Measurements from ENCODE around the gene ZNF593OS. TPM values are rescaled to one million over a fixed set of nuclear protein-coding genes. Genes with fewer than 3 reads are reported as not detected.

Gene ZNF593OS
- total RNA-seq, 1 experiment from 2014 or later: not detected

DNA sequence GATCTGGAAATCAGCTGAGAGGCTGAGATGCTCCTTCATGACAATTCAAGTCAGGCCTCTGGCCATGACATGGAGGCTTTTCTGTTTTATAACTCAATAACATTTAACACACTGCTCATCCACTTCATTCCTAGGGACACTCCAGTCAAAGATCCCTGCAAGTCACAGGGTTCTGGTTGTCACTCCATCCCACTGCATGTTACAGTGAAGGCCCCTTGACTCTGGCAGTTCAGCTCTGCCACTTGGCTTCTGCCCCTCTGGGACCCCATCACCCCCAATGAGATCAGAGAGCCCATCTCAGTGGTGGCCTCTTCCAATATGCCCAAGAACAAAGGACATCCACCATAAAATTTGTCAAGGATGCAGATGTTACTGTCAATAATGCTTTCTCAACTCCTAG, 22.7 kb downstream of the ZNF593OS start:
- TF ChIP-seq TCF7L2 (IDR thresholded peaks at IDR 0.05; ENCODE audit: borderline replicate concordance, extremely low read depth, insufficient read depth, insufficient read length) (no peak), EZH2 (IDR thresholded peaks at IDR 0.05) (no peak), ELF1 (IDR thresholded peaks at IDR 0.05; ENCODE audit: borderline replicate concordance, low read depth) (no peak), YY1 (IDR thresholded peaks at IDR 0.05; ENCODE audit: extremely low read depth, insufficient replicate concordance, low read depth, low read length) (no peak), EGR1 (IDR thresholded peaks at IDR 0.05; ENCODE audit: low read depth) (no peak), POLR2AphosphoS5 (IDR thresholded peaks at IDR 0.05; ENCODE audit: low read depth, low read length) (no peak), ZFX (IDR thresholded peaks at IDR 0.05) (no peak), EZH2phosphoT487 (IDR thresholded peaks at IDR 0.05; ENCODE audit: borderline replicate concordance) (no peak), CEBPB (IDR thresholded peaks at IDR 0.05; ENCODE audit: low read depth) (no peak)
- TF ChIP-seq, protein P1, sequence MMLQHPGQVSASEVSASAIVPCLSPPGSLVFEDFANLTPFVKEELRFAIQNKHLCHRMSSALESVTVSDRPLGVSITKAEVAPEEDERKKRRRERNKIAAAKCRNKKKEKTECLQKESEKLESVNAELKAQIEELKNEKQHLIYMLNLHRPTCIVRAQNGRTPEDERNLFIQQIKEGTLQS (IDR thresholded peaks at IDR 0.05): no peak
- TF ChIP-seq, protein P2, sequence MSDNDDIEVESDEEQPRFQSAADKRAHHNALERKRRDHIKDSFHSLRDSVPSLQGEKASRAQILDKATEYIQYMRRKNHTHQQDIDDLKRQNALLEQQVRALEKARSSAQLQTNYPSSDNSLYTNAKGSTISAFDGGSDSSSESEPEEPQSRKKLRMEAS (IDR thresholded peaks at IDR 0.05): no peak
- no peak for ATAC-seq
- Histone ChIP-seq H2AFZ (ENCODE audit: low read depth, low read length, poor library complexity, severe bottlenecking) (no peak overlapping the region), H3K4me2 (ENCODE audit: low read length) (no peak overlapping the region), H3K4me3 (replicated peaks in 1 of 2; ENCODE audit: low read depth in 1 of 2, low read length in 2 of 2) (no peak overlapping the region), H3K4me1 (ENCODE audit: control insufficient read depth in 1 of 2, insufficient read depth in 2 of 2, low read length in 2 of 2) (peaks cover 0 to 11% of the 10 kb centered on the region in 2 experiments; a peak in 3 of 4 replicates), H4K20me1 (ENCODE audit: insufficient read depth) (no peaks in the 10 kb centered on the region), H3K9ac (ENCODE audit: low read length) (no peak overlapping the region), H3K79me2 (ENCODE audit: insufficient read depth, low read length) (no peaks in the 10 kb centered on the region), H3K9me3 (ENCODE audit: control insufficient read depth in 1 of 2, insufficient read depth in 1 of 2, low read depth in 1 of 2, low read length in 2 of 2) (no peaks in the 10 kb centered on the region), H3K27me3 (ENCODE audit: insufficient read depth, low read length) (no peaks in the 10 kb centered on the region), H3K27ac (ENCODE audit: low read depth, low read length) (no peak overlapping the region), H3K36me3 (ENCODE audit: control insufficient read depth in 1 of 2, insufficient read depth in 2 of 2, low read length in 2 of 2) (no peaks in the 10 kb centered on the region), H3K9me2 (ENCODE audit: insufficient read depth) (no peaks in the 10 kb centered on the region)
- BruUV-seq (replicated peaks): no TSS peak
- CTCF ChIA-PET: interaction anchor here (1.5 kb wide), 1 partner anchor 44 kb away, joined by 3 read pairs; no protein-coding TSS in a partner anchor
- intact Hi-C loops (cut with micrococcal nuclease): loop anchor here (10.0 kb wide), 1 partner anchor 254 kb away; no protein-coding TSS in a partner anchor
- POLR2A ChIA-PET: no interaction called here
- RAD21 ChIA-PET (ENCODE audit: low non-redundant PET in 1 of 2, low total read pairs in 2 of 2, uncharacterized antibody in 2 of 2, unreplicated experiment in 2 of 2): no interaction called here
- DNase-seq (ENCODE audit: low read depth, low spot score): no peak
